NCI-H748 (cell line): ENCODE data around the gene SVOP.

Experiments
- DNase-seq: peaks from one replicate; lab custom pipeline; 2025; ENCODE audit not compliant: unreplicated experiment; lab: John Stamatoyannopoulos, UW

The SVOP gene

GRCh38 chr12:108939594-108939993 lies 81.3 kb downstream of the SVOP start:
- no peak for DNase-seq

- no peak for DNase-seq
Measured at GRCh38 chr12:108938247-108938924, 82.5 kb downstream of the SVOP start.

- no peak for DNase-seq
Measured at GRCh38 chr12:108935159-108935763, 85.6 kb downstream of the SVOP start.

GRCh38 chr12:108933949-108934348 lies 86.9 kb downstream of the SVOP start:
- DNase-seq: no peak

GRCh38 chr12:108930756-108931155 lies 90.1 kb downstream of the SVOP start:
- DNase-seq: peak; percentile 22

GRCh38 chr12:108930155-108930554 lies 90.7 kb downstream of the SVOP start:
- no peak for DNase-seq

- DNase-seq: no peak
Measured at GRCh38 chr12:108928695-108929094, 92.2 kb downstream of the SVOP start.

GRCh38 chr12:108922918-108923317 lies 98.0 kb downstream of the SVOP start:
- no peak for DNase-seq

GRCh38 chr12:108921946-108922345 lies 98.9 kb downstream of the SVOP start:
- no peak for DNase-seq

GRCh38 chr12:108918960-108919642 lies 101.8 kb downstream of the SVOP start:
- DNase-seq: no peak

- no peak for DNase-seq
Measured at GRCh38 chr12:108918206-108918605, 102.7 kb downstream of the SVOP start.

- DNase-seq: no peak
Measured at GRCh38 chr12:108916336-108916735, 104.5 kb downstream of the SVOP start.

GRCh38 chr12:108915632-108916133 lies 105.2 kb downstream of the SVOP start:
- DNase-seq: no peak

GRCh38 chr12:108914121-108914531 lies 106.7 kb downstream of the SVOP start:
- no peak for DNase-seq

GRCh38 chr12:108912361-108912760 lies 108.5 kb downstream of the SVOP start:
- no peak for DNase-seq

- no peak for DNase-seq
Measured at GRCh38 chr12:108911915-108912314, 109.0 kb downstream of the SVOP start.

- no peak for DNase-seq
Measured at GRCh38 chr12:108910336-108910735, 110.5 kb downstream of the SVOP start.

GRCh38 chr12:108907839-108908351 lies 113.0 kb downstream of the SVOP start:
- DNase-seq: no peak

GRCh38 chr12:108906971-108907370 lies 113.9 kb downstream of the SVOP start:
- DNase-seq: no peak

- no peak for DNase-seq
Measured at GRCh38 chr12:108905725-108906124, 115.1 kb downstream of the SVOP start.

GRCh38 chr12:108899145-108899544 lies 121.7 kb downstream of the SVOP start:
- no peak for DNase-seq

GRCh38 chr12:108896817-108897216 lies 124.1 kb downstream of the SVOP start:
- no peak for DNase-seq
